NCI-H1105 treated with DMSO at 0.1 percent for 48 hours (cell line): ENCODE data around the gene IMPA2.
"Not testable (repeated sequence)": the region's sequence is repeated elsewhere in the genome, so short reads cannot be mapped to it uniquely, and the experiment has no call there.

Source experiments
- DNase-seq: peaks from one replicate; lab custom pipeline; 2025; lab: John Stamatoyannopoulos, UW

The IMPA2 gene

DNA sequence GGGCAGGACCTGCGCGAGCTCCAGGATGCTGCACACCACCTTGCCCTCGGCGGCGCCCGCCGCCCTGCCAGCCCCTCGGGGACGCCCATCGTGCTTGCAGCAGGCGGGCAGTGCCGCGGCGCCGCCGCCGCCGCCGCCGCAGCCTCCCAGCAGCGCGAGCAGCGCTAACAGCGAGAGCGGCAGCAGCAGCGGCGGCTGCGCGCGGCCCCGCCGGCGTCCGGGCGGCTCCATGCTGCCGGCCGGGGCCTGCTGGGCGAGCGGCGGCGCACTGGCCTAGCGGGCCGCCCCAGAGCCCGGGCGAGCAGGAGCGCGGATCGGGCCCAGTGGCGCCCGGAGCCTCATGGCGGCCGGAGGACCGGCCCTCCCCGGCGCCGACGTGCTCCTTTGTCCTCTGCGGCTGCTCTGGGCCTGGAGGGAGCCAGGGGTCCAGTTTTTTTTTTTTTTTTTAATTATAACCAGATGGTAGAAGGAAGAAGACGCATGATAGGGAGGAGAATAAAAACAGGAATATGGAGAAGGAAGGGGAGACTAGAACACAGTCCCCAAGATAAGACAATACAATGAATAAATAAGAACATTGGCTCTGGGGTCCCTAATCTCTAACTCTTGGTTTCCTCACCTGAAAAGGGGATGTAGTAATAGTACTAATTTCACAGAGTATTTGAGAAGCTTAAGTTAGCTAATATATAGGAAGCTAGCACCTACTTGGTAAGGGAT, 95.3 kb downstream of the IMPA2 start:
- no peak for DNase-seq

DNA sequence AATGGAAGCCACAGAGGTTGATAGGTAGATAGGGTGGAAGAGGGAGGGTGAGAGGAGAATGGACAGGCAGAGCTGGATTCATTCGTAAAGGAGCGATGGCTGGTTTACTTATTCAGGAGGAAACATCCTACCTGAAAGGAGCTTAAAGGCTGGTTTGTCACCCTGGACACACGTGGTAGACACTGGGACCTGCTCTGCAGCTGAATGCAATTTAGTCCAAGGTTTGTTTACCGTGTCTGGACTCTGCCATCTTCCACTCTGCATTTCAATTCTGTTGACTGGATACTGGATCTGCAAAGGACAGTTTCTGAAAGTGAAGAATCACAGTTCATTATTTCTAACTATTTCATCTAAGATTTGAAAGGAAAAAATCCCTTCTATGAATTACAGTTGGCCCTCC, 96.7 kb downstream of the IMPA2 start:
- DNase-seq, result not testable (repeated sequence)

DNA sequence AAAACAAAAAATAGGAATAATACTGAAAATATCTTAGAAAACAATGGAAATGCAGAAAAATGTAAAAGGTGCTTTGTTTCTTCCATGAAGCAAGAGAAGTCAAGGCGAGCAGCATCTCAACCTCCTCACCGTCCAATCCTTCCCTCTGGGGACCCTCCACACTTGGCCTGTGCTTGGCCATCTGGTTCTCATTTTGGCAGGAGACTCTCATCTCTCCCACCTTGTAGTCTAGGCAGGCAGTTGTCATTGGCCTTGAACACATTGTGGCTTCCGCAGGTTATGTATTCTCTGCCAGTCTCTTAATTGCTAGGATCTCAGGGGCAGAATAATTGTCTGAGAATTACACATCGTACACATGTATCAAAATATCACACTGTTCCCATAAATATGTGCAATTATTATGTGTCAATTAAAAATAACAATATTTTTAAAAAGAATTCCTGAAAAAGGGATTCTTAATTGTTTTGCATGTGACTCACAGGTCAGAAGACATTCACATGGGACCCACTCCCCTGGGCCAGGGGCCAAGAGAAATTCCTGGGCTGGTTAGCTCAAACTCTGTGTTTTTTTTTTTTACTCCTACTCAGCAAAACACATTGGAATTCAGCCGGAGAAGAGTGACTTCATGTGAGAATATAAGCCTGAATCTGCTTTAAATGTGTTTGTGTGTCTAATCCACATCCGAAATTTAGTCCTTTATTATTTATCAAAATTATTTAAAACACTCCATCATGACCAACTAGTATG, 98.4 kb downstream of the IMPA2 start:
- no peak for DNase-seq
